WTC11 (cell line): ENCODE data around the gene CAB39L. TPM values are rescaled to one million over a fixed set of nuclear protein-coding genes. Genes with fewer than 3 reads are reported as not detected.

ENCODE experiments used
- ATAC-seq: fragments of 200-7000 bp; cut with Tn5 transposase; 2 replicates; pipeline ENCODE4 v1.10.0; 2021; ENCODE audit warnings: mild to moderate bottlenecking, moderate library complexity
- CTCF ChIA-PET: fragments of 300-600 bp; sonication (Branson Sonifier 250); formaldehyde crosslinking; loops from one replicate; lab custom pipeline; 2021; ENCODE audit warnings: antibody characterized with exemption; lab: Charles Lee
- POLR2A ChIA-PET: fragments of 350-600 bp; sonication (Branson Sonifier 250); formaldehyde crosslinking; loops from one replicate; lab custom pipeline; 2021; ENCODE audit warnings: antibody characterized with exemption; lab: Charles Lee
- DNase-seq: peaks from one replicate; pipeline ENCODE4 v3.0.0; 2021; ENCODE audit warnings: low spot score
- H3K27ac Mint-ChIP-seq: 2 replicates; pipeline ENCODE4 v1.8.0; 2021; ENCODE audit warnings: mixed read lengths
- H3K27me3 Mint-ChIP-seq: 2 replicates; pipeline ENCODE4 v1.8.0; 2021; ENCODE audit warnings: low read depth, mild to moderate bottlenecking, moderate library complexity, mixed read lengths
- H3K36me3 Mint-ChIP-seq: 2 replicates; pipeline ENCODE4 v1.8.0; 2021; ENCODE audit warnings: mixed read lengths
- H3K4me1 Mint-ChIP-seq: 2 replicates; pipeline ENCODE4 v1.8.0; 2022; ENCODE audit warnings: mixed read lengths
- H3K4me3 Mint-ChIP-seq: 2 replicates; pipeline ENCODE4 v1.8.0; 2021; ENCODE audit warnings: mild to moderate bottlenecking, moderate library complexity, mixed read lengths
- H3K9me3 Mint-ChIP-seq: 2 replicates; pipeline ENCODE4 v1.8.0; 2021; ENCODE audit warnings: mixed read lengths
- AFF4 ChIP-seq: sonication (generic); formaldehyde crosslinking; IDR thresholded peaks from 2 replicates; pipeline ENCODE4 v1.8.1; 2023; ENCODE audit warnings: mild to moderate bottlenecking, missing genetic modification reagents, borderline replicate concordance
- CDX4 ChIP-seq: fragments of 250-450 bp; sonication (Bioruptor Pico); IDR thresholded peaks from 2 replicates; pipeline ENCODE4 v1.9.0; 2021; ENCODE audit warnings: moderate library complexity, mild to moderate bottlenecking, inconsistent platforms, borderline replicate concordance
- EMX1 ChIP-seq: fragments of 250-450 bp; sonication (Bioruptor Pico); IDR thresholded peaks from 2 replicates; pipeline ENCODE4 v1.8.0; 2021; ENCODE audit warnings: mild to moderate bottlenecking
- HMGA2 ChIP-seq: fragments of 250-450 bp; sonication (Bioruptor Pico); IDR thresholded peaks from 2 replicates; pipeline ENCODE4 v1.4.0; 2021; ENCODE audit warnings: mild to moderate bottlenecking, moderate library complexity
- IRF2 ChIP-seq: sonication (generic); formaldehyde crosslinking; IDR thresholded peaks from 2 replicates; pipeline ENCODE4 v1.8.0; 2022; ENCODE audit warnings: low read depth, missing genetic modification reagents, borderline replicate concordance
- JUN ChIP-seq: sonication (generic); formaldehyde crosslinking; IDR thresholded peaks from 2 replicates; pipeline ENCODE4 v1.8.0; 2023; ENCODE audit warnings: mild to moderate bottlenecking, missing genetic modification reagents
- MLX ChIP-seq: sonication (generic); formaldehyde crosslinking; IDR thresholded peaks from 2 replicates; pipeline ENCODE4 v1.8.1; 2023; ENCODE audit warnings: mild to moderate bottlenecking, missing genetic modification reagents, moderate library complexity
- NFATC4 ChIP-seq: fragments of 250-450 bp; sonication (Bioruptor Pico); IDR thresholded peaks from 2 replicates; pipeline ENCODE4 v1.9.0; 2021; ENCODE audit warnings: mild to moderate bottlenecking
- NFYB ChIP-seq: sonication (generic); formaldehyde crosslinking; conservative IDR thresholded peaks from 2 replicates; pipeline ENCODE4 v1.8.0; 2022; ENCODE audit warnings: low read depth, missing genetic modification reagents
- STAT6 ChIP-seq: sonication (generic); formaldehyde crosslinking; conservative IDR thresholded peaks from 2 replicates; pipeline ENCODE4 v1.8.1; 2023; ENCODE audit warnings: mild to moderate bottlenecking, low read depth, missing genetic modification reagents, moderate library complexity
- TEAD1 ChIP-seq: sonication (generic); formaldehyde crosslinking; IDR thresholded peaks from 2 replicates; pipeline ENCODE4 v1.8.0; 2022; ENCODE audit warnings: mild to moderate bottlenecking, missing genetic modification reagents
- USF1 ChIP-seq: sonication (generic); formaldehyde crosslinking; IDR thresholded peaks from 2 replicates; pipeline ENCODE4 v1.8.0; 2022; ENCODE audit warnings: mild to moderate bottlenecking, missing genetic modification reagents
- ZNF219 ChIP-seq: sonication (generic); formaldehyde crosslinking; IDR thresholded peaks from 2 replicates; pipeline ENCODE4 v1.8.0; 2023; ENCODE audit warnings: missing genetic modification reagents, mild to moderate bottlenecking, borderline replicate concordance
- ZNF281 ChIP-seq: sonication (generic); formaldehyde crosslinking; IDR thresholded peaks from 2 replicates; pipeline ENCODE4 v1.8.0; 2023; ENCODE audit warnings: mild to moderate bottlenecking, missing genetic modification reagents
- ZNF396 ChIP-seq: fragments of 250-450 bp; sonication (Bioruptor Pico); IDR thresholded peaks from 2 replicates; pipeline ENCODE4 v1.8.0; 2021; ENCODE audit warnings: mild to moderate bottlenecking, moderate library complexity, borderline replicate concordance
- ZNF416 ChIP-seq: fragments of 250-450 bp; sonication (Bioruptor Pico); IDR thresholded peaks from 2 replicates; pipeline ENCODE4 v1.9.0; 2021; ENCODE audit warnings: mild to moderate bottlenecking, inconsistent platforms
- ZSCAN18 ChIP-seq: fragments of 250-450 bp; sonication (Bioruptor Pico); IDR thresholded peaks from 2 replicates; pipeline ENCODE4 v2.1.2; 2022; ENCODE audit warnings: mild to moderate bottlenecking, moderate library complexity
- total RNA-seq: library from RNA; stranded (reverse); gene quantifications from 3 replicates; pipeline ENCODE4 v1.2.3, GENCODE V29; 2021

CAB39L gene
- total RNA-seq, 1 experiment from 2014 or later = 3.3 TPM

GRCh38 chr13:49319951-49320350 lies 123.9 kb downstream of the CAB39L start:
- H3K36me3 Mint-ChIP-seq = no peaks in the 10 kb centered on the region
- POLR2A ChIA-PET = interaction anchor here (0.7 kb wide), 1 partner anchor 14 kb away, joined by 3 read pairs; no protein-coding TSS in a partner anchor
- ATAC-seq (no peak), DNase-seq (no peak)
- TF ChIP-seq NFATC4 (CRISPR knock-in tag) (no peak), ZNF396 (CRISPR knock-in tag) (no peak), STAT6 (CRISPR knock-in tag) (no peak), EMX1 (CRISPR knock-in tag) (no peak), IRF2 (no peak), ZNF281 (CRISPR knock-in tag) (no peak), ZSCAN18 (CRISPR knock-in tag) (no peak), ZNF219 (CRISPR knock-in tag) (no peak), CDX4 (CRISPR knock-in tag) (no peak), NFYB (CRISPR knock-in tag) (no peak), HMGA2 (CRISPR knock-in tag) (no peak)
- H3K4me1 Mint-ChIP-seq = no peaks in the 10 kb centered on the region
- H3K9me3 Mint-ChIP-seq = no peaks in the 10 kb centered on the region
- no peak overlapping the region for H3K27ac Mint-ChIP-seq
- no peak overlapping the region for H3K4me3 Mint-ChIP-seq
- no peaks in the 10 kb centered on the region for H3K27me3 Mint-ChIP-seq
- CTCF ChIA-PET = interaction anchor here (0.7 kb wide), 1 partner anchor 21 kb away, joined by 3 read pairs; no protein-coding TSS in a partner anchor

GRCh38 chr13:49319551-49319950 lies 124.3 kb downstream of the CAB39L start:
- POLR2A ChIA-PET = interaction anchor here (0.7 kb wide), 1 partner anchor 14 kb away, joined by 3 read pairs; no protein-coding TSS in a partner anchor
- CTCF ChIA-PET = interaction anchor here (0.7 kb wide), 1 partner anchor 21 kb away, joined by 3 read pairs; no protein-coding TSS in a partner anchor
- ATAC-seq = no peak
- Mint-ChIP-seq H3K27me3 (no peaks in the 10 kb centered on the region), H3K4me3 (no peak overlapping the region), H3K9me3 (no peaks in the 10 kb centered on the region), H3K36me3 (no peaks in the 10 kb centered on the region), H3K4me1 (no peaks in the 10 kb centered on the region), H3K27ac (no peak overlapping the region)
- no peak for TF ChIP-seq ZNF396 (CRISPR knock-in tag)
- no peak for TF ChIP-seq JUN
- no peak for TF ChIP-seq TEAD1 (CRISPR knock-in tag)
- no peak for TF ChIP-seq ZNF416 (CRISPR knock-in tag)
- TF ChIP-seq MLX (CRISPR knock-in tag) = no peak
- TF ChIP-seq USF1 (CRISPR knock-in tag) = no peak
- no peak for TF ChIP-seq AFF4 (CRISPR knock-in tag)
- no peak for DNase-seq
